Neural crest cell (in vitro differentiated cells): ENCODE data around the gene BCO2. TPM values are rescaled to one million over a fixed set of nuclear protein-coding genes. Genes with fewer than 3 reads are reported as not detected.

Experiments used
- DNase-seq: peaks from one replicate; pipeline ENCODE4 v3.0.0; 2021; ENCODE audit warnings: low read depth, mixed read lengths, low spot score
- H3K27ac Mint-ChIP-seq: one replicate; pipeline ENCODE4 v1.8.0; 2021; ENCODE audit warnings: mild to moderate bottlenecking, mixed read lengths; ENCODE audit not compliant: unreplicated experiment
- H3K27me3 Mint-ChIP-seq: 2 replicates; pipeline ENCODE4 v1.8.0; 2021; ENCODE audit warnings: low read depth, mild to moderate bottlenecking, mixed read lengths
- H3K36me3 Mint-ChIP-seq: 2 replicates; pipeline ENCODE4 v1.8.0; 2021; ENCODE audit warnings: low read depth, mild to moderate bottlenecking, mixed read lengths
- H3K4me1 Mint-ChIP-seq: 2 replicates; pipeline ENCODE4 v1.8.0; 2021; ENCODE audit warnings: mixed read lengths
- H3K4me3 Mint-ChIP-seq: one replicate; pipeline ENCODE4 v1.8.0; 2021; ENCODE audit warnings: mild to moderate bottlenecking, mixed read lengths
- H3K9me3 Mint-ChIP-seq: 2 replicates; pipeline ENCODE4 v1.8.0; 2021; ENCODE audit warnings: mixed read lengths
- CTCF ChIP-seq: fragments of 200-600 bp; sonication (generic); conservative IDR thresholded peaks from 2 replicates; pipeline ENCODE4 v1.5.0; 2021; ENCODE audit warnings: antibody characterized with exemption, mild to moderate bottlenecking
- long read RNA-seq: library from polyadenylated mRNA; unstranded; transcript quantifications from one replicate; pipeline ENCODE4 v2.0.0, GENCODE V29; 2020
- total RNA-seq: library from RNA; stranded (reverse); gene quantifications from 2 replicates; pipeline ENCODE4 v1.2.1, GENCODE V29; 2021

The BCO2 gene
- total RNA-seq, result 1.0 and 1.5 TPM in 2 replicates
- long read RNA-seq, partial matches to known transcripts, result 0 of 4 reads
- long read RNA-seq, other reads (novel, unspliced or antisense), result 4 of 4 reads

- Mint-ChIP-seq H3K4me3 (no peak within 1 kb of the TSS), H3K4me1 (peaks cover 13% of the 10 kb centered on the region), H3K27me3 (peaks cover 42% of the 10 kb centered on the region), H3K27ac (peak within 1 kb of the TSS; percentile 36), H3K36me3 (no peaks in the 10 kb centered on the region), H3K9me3 (no peaks in the 10 kb centered on the region)
- peak; percentile 83 for TF ChIP-seq CTCF
- DNase-seq, result peak; percentile 66
Measured at GRCh38 chr11:112174789-112175598, at the start of gene BCO2. Gene BCO2 (plus strand): TSS chr11:112175512. CDS start chr11:112175602, 90 bp downstream.

- Mint-ChIP-seq H3K27ac (no peak overlapping the region), H3K9me3 (no peaks in the 10 kb centered on the region), H3K36me3 (no peaks in the 10 kb centered on the region), H3K4me1 (no peaks in the 10 kb centered on the region), H3K27me3 (no peaks in the 10 kb centered on the region), H3K4me3 (no peak overlapping the region)
- TF ChIP-seq CTCF, result no peak
- DNase-seq, result no peak
Measured at GRCh38 chr11:112127056-112127455, 48.3 kb upstream of the BCO2 start.

GRCh38 chr11:112128483-112129121 is 46.7 kb upstream of the BCO2 start:
- DNase-seq, result no peak
- Mint-ChIP-seq H3K36me3 (no peaks in the 10 kb centered on the region), H3K4me1 (no peaks in the 10 kb centered on the region), H3K9me3 (no peaks in the 10 kb centered on the region), H3K27me3 (no peaks in the 10 kb centered on the region), H3K4me3 (no peak overlapping the region), H3K27ac (no peak overlapping the region)
- no peak for TF ChIP-seq CTCF

GRCh38 chr11:112129656-112130055 is 45.7 kb upstream of the BCO2 start:
- DNase-seq, result no peak
- Mint-ChIP-seq H3K27me3 (no peaks in the 10 kb centered on the region), H3K4me1 (no peaks in the 10 kb centered on the region), H3K27ac (no peak overlapping the region), H3K36me3 (no peaks in the 10 kb centered on the region), H3K9me3 (no peaks in the 10 kb centered on the region), H3K4me3 (no peak overlapping the region)
- no peak for TF ChIP-seq CTCF

- no peaks in the 10 kb centered on the region for H3K4me1 Mint-ChIP-seq
- no peak for DNase-seq
- no peak overlapping the region for H3K4me3 Mint-ChIP-seq
Measured at GRCh38 chr11:112132737-112133136, 42.6 kb upstream of the BCO2 start.

More at GRCh38 chr11:112132737-112133136, 42.6 kb upstream of the BCO2 start:
- H3K27ac Mint-ChIP-seq, result no peak overlapping the region
- no peaks in the 10 kb centered on the region for H3K27me3 Mint-ChIP-seq
- H3K9me3 Mint-ChIP-seq, result no peaks in the 10 kb centered on the region
- H3K36me3 Mint-ChIP-seq, result no peaks in the 10 kb centered on the region
- no peak for TF ChIP-seq CTCF
